HuH-7.5 (cell line): ENCODE results near the gene NOL12.
A peak's percentile ranks its signal among the peaks of the same experiment; 100 is the strongest.
"Not testable (repeated sequence)": the region's sequence is repeated elsewhere in the genome, so short reads cannot be mapped to it uniquely, and the experiment has no call there.

Experiments used
- DNase-seq: peaks from one replicate; pipeline ENCODE4 v3.0.0; 2011; ENCODE audit warnings: low spot score

Gene NOL12

GRCh38 chr22:37713761-37714160 is 27.6 kb downstream of the NOL12 start:
- no peak for DNase-seq

GRCh38 chr22:37714634-37715033 is 28.5 kb downstream of the NOL12 start:
- DNase-seq = no peak

GRCh38 chr22:37715760-37716159 is 29.6 kb downstream of the NOL12 start:
- no peak for DNase-seq

GRCh38 chr22:37716708-37717107 is 30.6 kb downstream of the NOL12 start:
- no peak for DNase-seq

- not testable (repeated sequence) for DNase-seq
These were observed 31.1 kb downstream of the NOL12 start for GRCh38 chr22:37717235-37717634.

- not testable (repeated sequence) for DNase-seq
These were observed 31.7 kb downstream of the NOL12 start for GRCh38 chr22:37717746-37718305.

GRCh38 chr22:37725551-37726240 is 39.6 kb downstream of the NOL12 start:
- no peak for DNase-seq

GRCh38 chr22:37726241-37726887 is 40.2 kb downstream of the NOL12 start:
- no peak for DNase-seq

GRCh38 chr22:37728620-37729019 is 42.5 kb downstream of the NOL12 start:
- no peak for DNase-seq

- peak; percentile 88 for DNase-seq
These were observed 45.8 kb downstream of the NOL12 start for GRCh38 chr22:37731804-37732471.

- DNase-seq = no peak
These were observed 46.8 kb downstream of the NOL12 start for GRCh38 chr22:37732699-37733607.

GRCh38 chr22:37733625-37734401 is 47.7 kb downstream of the NOL12 start:
- no peak for DNase-seq

- no peak for DNase-seq
These were observed 48.2 kb downstream of the NOL12 start for GRCh38 chr22:37734402-37734700.

GRCh38 chr22:37734964-37735451 is 48.9 kb downstream of the NOL12 start:
- peak; percentile 91 for DNase-seq

GRCh38 chr22:37739035-37739434 is 52.9 kb downstream of the NOL12 start:
- no peak for DNase-seq

- DNase-seq = no peak
These were observed 53.5 kb downstream of the NOL12 start for GRCh38 chr22:37739611-37740049.

- DNase-seq = no peak
These were observed 54.5 kb downstream of the NOL12 start for GRCh38 chr22:37740455-37741311.

GRCh38 chr22:37741312-37741795 is 55.2 kb downstream of the NOL12 start:
- DNase-seq = peak; percentile 89

GRCh38 chr22:37742376-37743171 is 56.4 kb downstream of the NOL12 start:
- DNase-seq = no peak
